Breast epithelium (tissue), 3 donors: ENCODE data around the gene PDE7B.

Experiments used
- POLR2AphosphoS5 ChIP-seq, 3 donors: sonication (generic); formaldehyde crosslinking; IDR thresholded peaks; one replicate each; pipeline ENCODE4 v1.6.1; 2017; ENCODE audit warnings: antibody characterized with exemption in 3 of 3
- TF ChIP-seq, protein P1 (sequence below), 3 donors: fragments of 450-650 bp; IDR thresholded peaks; one replicate each; pipeline ENCODE4 v1.5.1; 2016 to 2017; ENCODE audit warnings: antibody characterized with exemption in 3 of 3, mild to moderate bottlenecking in 3 of 3, moderate library complexity in 3 of 3

DNA sequence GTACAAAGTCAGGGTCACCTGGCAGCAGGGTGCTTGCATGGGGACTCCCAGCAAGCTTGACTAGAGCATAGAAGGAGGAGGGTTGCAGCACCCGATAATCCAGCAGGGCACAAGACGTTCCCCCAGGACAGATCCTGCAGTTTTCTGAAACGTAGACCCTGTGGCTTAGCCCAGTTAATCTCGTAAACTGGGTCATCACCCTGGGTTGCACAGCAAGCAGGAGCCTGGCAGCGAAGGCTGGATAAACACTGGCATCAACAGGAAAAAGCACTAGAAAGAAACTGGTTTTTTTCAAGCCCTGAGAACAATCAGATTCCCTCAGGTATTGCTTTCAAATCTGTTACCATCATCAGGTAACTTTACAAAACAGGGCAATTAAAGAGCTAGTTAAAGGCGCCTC, 92.6 kb downstream of the PDE7B start:
- TF ChIP-seq, protein P1, sequence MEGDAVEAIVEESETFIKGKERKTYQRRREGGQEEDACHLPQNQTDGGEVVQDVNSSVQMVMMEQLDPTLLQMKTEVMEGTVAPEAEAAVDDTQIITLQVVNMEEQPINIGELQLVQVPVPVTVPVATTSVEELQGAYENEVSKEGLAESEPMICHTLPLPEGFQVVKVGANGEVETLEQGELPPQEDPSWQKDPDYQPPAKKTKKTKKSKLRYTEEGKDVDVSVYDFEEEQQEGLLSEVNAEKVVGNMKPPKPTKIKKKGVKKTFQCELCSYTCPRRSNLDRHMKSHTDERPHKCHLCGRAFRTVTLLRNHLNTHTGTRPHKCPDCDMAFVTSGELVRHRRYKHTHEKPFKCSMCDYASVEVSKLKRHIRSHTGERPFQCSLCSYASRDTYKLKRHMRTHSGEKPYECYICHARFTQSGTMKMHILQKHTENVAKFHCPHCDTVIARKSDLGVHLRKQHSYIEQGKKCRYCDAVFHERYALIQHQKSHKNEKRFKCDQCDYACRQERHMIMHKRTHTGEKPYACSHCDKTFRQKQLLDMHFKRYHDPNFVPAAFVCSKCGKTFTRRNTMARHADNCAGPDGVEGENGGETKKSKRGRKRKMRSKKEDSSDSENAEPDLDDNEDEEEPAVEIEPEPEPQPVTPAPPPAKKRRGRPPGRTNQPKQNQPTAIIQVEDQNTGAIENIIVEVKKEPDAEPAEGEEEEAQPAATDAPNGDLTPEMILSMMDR (IDR thresholded peaks at IDR 0.05): no peak
- no peak for TF ChIP-seq POLR2AphosphoS5 (IDR thresholded peaks at IDR 0.05)
